ENCODE measurements around the gene YTHDF1.

DNA sequence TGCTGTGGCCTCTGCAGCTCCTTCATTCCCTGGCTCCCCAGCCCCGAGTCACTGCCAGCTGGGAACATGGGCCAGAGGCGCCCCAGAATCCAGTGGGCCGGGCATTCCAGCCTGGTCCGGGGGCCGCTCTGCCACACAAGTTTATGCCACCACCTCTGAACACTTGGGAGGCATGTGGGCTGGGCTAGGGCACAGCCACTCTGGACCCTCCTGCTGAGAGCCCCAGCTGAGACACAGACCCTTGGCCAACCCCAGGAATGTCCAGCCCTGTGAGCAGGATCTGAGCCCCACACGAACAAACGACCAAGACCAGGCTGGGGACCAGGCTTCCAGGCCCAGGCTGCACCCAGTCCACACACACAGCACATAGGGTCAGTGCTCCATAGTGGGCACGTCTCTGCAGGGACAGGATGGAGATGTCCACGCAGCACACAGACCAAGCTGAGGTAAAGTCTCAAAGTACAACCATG is 33.0 kb downstream of the YTHDF1 start:
- TF ChIP-seq ZNF274 (IDR thresholded peaks at IDR 0.05; ENCODE audit: low read depth, low read length) (no peak), SUZ12 (IDR thresholded peaks at IDR 0.05; ENCODE audit: extremely low read depth, insufficient read depth, insufficient read length) (no peak), YY1 (IDR thresholded peaks at IDR 0.05; ENCODE audit: insufficient read depth, insufficient read length) (no peak)

Measured in NT2/D1 (cell line).